SK-N-SH (cell line): ENCODE measurements around the gene CLPSL1.

Experiments
- MXI1 ChIP-seq: IDR thresholded peaks from 2 replicates; pipeline ENCODE4 v1.6.1; 2012; ENCODE audit warnings: mild to moderate bottlenecking, low read depth, low read length, improper control_type of control experiment
- POLR2AphosphoS5 ChIP-seq: IDR thresholded peaks from 2 replicates; pipeline ENCODE4 v1.6.1; 2012; ENCODE audit warnings: low read depth, low read length
- RAD21 ChIP-seq: IDR thresholded peaks from 2 replicates; pipeline ENCODE4 v1.6.1; 2012; ENCODE audit warnings: mild to moderate bottlenecking, low read length
- TCF12 ChIP-seq: IDR thresholded peaks from 2 replicates; pipeline ENCODE4 v1.4.0; 2012
- TEAD4 ChIP-seq: IDR thresholded peaks from 2 replicates; pipeline ENCODE4 v1.4.0; 2012; ENCODE audit warnings: mild to moderate bottlenecking, borderline replicate concordance; ENCODE audit not compliant: insufficient read depth
- TF ChIP-seq, protein P1 (sequence below): fragments of 200-600 bp; sonication (generic); IDR thresholded peaks from 2 replicates; pipeline ENCODE4 v1.6.1; 2017; ENCODE audit warnings: antibody characterized with exemption, mild to moderate bottlenecking, moderate library complexity
- TF ChIP-seq, protein P2 (sequence below): IDR thresholded peaks from 2 replicates; pipeline ENCODE4 v1.6.1; 2012; ENCODE audit warnings: mild to moderate bottlenecking, low read depth, low read length, moderate library complexity

DNA sequence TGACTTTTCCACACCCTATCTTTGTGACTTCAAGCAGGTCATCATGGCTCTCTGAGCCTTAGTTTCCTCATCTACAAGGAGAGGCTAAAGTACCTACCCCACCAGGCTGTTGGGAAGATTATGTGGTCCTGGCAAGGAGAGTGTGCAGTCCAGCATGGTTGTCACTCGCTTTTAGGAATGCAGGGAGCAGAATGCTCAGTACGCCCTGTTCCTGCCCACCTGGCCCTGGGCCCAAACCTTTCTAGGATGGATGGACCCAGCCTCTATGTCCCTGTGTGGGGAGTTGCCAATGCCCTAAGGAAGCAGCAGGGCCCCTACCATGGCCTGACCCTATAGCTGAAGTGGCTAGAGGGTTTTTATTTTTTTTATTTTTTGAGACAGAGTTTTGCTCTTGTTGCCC, 2.4 kb upstream of the CLPSL1 start:
- TF ChIP-seq, protein P1, sequence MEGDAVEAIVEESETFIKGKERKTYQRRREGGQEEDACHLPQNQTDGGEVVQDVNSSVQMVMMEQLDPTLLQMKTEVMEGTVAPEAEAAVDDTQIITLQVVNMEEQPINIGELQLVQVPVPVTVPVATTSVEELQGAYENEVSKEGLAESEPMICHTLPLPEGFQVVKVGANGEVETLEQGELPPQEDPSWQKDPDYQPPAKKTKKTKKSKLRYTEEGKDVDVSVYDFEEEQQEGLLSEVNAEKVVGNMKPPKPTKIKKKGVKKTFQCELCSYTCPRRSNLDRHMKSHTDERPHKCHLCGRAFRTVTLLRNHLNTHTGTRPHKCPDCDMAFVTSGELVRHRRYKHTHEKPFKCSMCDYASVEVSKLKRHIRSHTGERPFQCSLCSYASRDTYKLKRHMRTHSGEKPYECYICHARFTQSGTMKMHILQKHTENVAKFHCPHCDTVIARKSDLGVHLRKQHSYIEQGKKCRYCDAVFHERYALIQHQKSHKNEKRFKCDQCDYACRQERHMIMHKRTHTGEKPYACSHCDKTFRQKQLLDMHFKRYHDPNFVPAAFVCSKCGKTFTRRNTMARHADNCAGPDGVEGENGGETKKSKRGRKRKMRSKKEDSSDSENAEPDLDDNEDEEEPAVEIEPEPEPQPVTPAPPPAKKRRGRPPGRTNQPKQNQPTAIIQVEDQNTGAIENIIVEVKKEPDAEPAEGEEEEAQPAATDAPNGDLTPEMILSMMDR, result no peak
- TF ChIP-seq RAD21 (no peak), TEAD4 (no peak), MXI1 (no peak), POLR2AphosphoS5 (no peak), TCF12 (no peak)
- TF ChIP-seq, protein P2, sequence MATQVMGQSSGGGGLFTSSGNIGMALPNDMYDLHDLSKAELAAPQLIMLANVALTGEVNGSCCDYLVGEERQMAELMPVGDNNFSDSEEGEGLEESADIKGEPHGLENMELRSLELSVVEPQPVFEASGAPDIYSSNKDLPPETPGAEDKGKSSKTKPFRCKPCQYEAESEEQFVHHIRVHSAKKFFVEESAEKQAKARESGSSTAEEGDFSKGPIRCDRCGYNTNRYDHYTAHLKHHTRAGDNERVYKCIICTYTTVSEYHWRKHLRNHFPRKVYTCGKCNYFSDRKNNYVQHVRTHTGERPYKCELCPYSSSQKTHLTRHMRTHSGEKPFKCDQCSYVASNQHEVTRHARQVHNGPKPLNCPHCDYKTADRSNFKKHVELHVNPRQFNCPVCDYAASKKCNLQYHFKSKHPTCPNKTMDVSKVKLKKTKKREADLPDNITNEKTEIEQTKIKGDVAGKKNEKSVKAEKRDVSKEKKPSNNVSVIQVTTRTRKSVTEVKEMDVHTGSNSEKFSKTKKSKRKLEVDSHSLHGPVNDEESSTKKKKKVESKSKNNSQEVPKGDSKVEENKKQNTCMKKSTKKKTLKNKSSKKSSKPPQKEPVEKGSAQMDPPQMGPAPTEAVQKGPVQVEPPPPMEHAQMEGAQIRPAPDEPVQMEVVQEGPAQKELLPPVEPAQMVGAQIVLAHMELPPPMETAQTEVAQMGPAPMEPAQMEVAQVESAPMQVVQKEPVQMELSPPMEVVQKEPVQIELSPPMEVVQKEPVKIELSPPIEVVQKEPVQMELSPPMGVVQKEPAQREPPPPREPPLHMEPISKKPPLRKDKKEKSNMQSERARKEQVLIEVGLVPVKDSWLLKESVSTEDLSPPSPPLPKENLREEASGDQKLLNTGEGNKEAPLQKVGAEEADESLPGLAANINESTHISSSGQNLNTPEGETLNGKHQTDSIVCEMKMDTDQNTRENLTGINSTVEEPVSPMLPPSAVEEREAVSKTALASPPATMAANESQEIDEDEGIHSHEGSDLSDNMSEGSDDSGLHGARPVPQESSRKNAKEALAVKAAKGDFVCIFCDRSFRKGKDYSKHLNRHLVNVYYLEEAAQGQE, result no peak
